ENCODE measurements around the gene AFAP1. TPM values are rescaled to one million over a fixed set of nuclear protein-coding genes. Genes with fewer than 3 reads are reported as not detected.

Gene AFAP1
- total and polyA plus RNA-seq, 2 of the 4 experiments (the other 2 are of a cell fraction) = 48.2 to 80.9 TPM

GRCh38 chr4:7810783-7811535, 128.7 kb downstream of the AFAP1 start:
- BruUV-seq (replicated peaks) = no TSS peak
- Histone ChIP-seq H3K79me1 (ENCODE audit: low read depth in 1 of 2, low read length in 2 of 2) (peaks cover 43 to 87% of the 10 kb centered on the region in 2 experiments), H4K91ac (ENCODE audit: insufficient read depth, low read depth, low read length) (peak overlapping the region; percentile 97), H2BK5ac (ENCODE audit: low read depth, low read length, poor library complexity, severe bottlenecking) (peak overlapping the region; percentile 95), H3K36me3 (ENCODE audit: control insufficient read depth, insufficient read depth, low read length) (peaks cover 54% of the 10 kb centered on the region), H2AFZ (replicated peaks; ENCODE audit: low read length, poor library complexity) (peak overlapping the region; percentile 70), H3K4ac (ENCODE audit: low read depth, low read length) (peak overlapping the region; percentile 93), H2AK5ac (ENCODE audit: low read depth, low read length) (peak overlapping the region; percentile 98), H3K4me2 (ENCODE audit: low read depth, low read length) (peak overlapping the region; percentile 36), H3K9me1 (ENCODE audit: insufficient read depth, low read length) (peaks cover 31% of the 10 kb centered on the region), H2BK15ac (ENCODE audit: low read depth, low read length) (peak overlapping the region; percentile 85; the same call in 2 of the 3 replicates), H3K9ac (ENCODE audit: low read depth, low read length) (peak overlapping the region; percentile 65), H3K27ac (ENCODE audit: insufficient read depth, low read length) (peak overlapping the region; percentile 96), H3K9me3 (ENCODE audit: control insufficient read depth, insufficient read depth, low read length) (peaks cover 12% of the 10 kb centered on the region), H4K5ac (ENCODE audit: low read depth, low read length) (peak overlapping the region; percentile 76), H2AK9ac (replicated peaks; ENCODE audit: low read depth, low read length, poor library complexity) (peak overlapping the region; percentile 92), H3K18ac (ENCODE audit: low read depth, low read length) (peak overlapping the region; percentile 86), H3K56ac (ENCODE audit: extremely low read depth, insufficient read depth, low read length) (peak overlapping the region; percentile 57; the same call in 1 of the 2 replicates), H3K23ac (ENCODE audit: low read depth, low read length) (peak overlapping the region; percentile 95), H3K27me3 (ENCODE audit: control insufficient read depth, insufficient read depth, low read length) (no peaks in the 10 kb centered on the region), H3K4me1 (ENCODE audit: control insufficient read depth, insufficient read depth, low read length) (peaks cover 49% of the 10 kb centered on the region), H4K8ac (ENCODE audit: low read depth in 2 of 2, low read length in 2 of 2) (peak overlapping the region; percentile 77 to 90), H3K14ac (replicated peaks; ENCODE audit: low read depth, low read length) (peak overlapping the region; percentile 62), H3K4me3 (ENCODE audit: insufficient read depth, low read depth, low read length) (no peak overlapping the region), H2BK120ac (ENCODE audit: low read depth, low read length) (peak overlapping the region; percentile 89), H4K20me1 (ENCODE audit: insufficient read depth, low read length) (peaks cover 10% of the 10 kb centered on the region; the same call in 1 of the 2 replicates), H2BK20ac (ENCODE audit: low read depth, low read length) (peak overlapping the region; percentile 59)
- ChIA-PET POLR2A (ENCODE audit: unreplicated experiment) (no interaction called here), CTCF (interaction anchor here (0.9 to 1.5 kb wide), 2 partner anchors 8 to 57 kb away, joined by 3 to 4 read pairs; no protein-coding TSS in a partner anchor)
- DNase-seq (no peak), ATAC-seq (ENCODE audit: low read depth) (no peak)
- in situ Hi-C loops (cut with MboI; ENCODE audit: low sequenced_read_pairs) (no loop called here), dilution Hi-C loops (cut with HindIII; ENCODE audit: low sequenced_read_pairs, unreplicated experiment) (no loop called here), intact Hi-C loops (cut with micrococcal nuclease) (loop anchor here (5.0 kb wide), 1 partner anchor 51 kb away; no protein-coding TSS in a partner anchor)
- 63% methylated on average over 23 of the region's 36 CpGs; no CpG with 5 or more reads in 1 of the 2 experiments for WGBS, 2 experiments (ENCODE audit: extremely low coverage in 2 of 2, insufficient read length in 1 of 2)
- no peak for TF ChIP-seq NFE2L2 (IDR thresholded peaks at IDR 0.05; ENCODE audit: low read depth, low read length)
- no peak; the same call in 1 of the 2 replicates for TF ChIP-seq POLR2A (IDR thresholded peaks at IDR 0.05; ENCODE audit: low read depth, low read length)
- no peak for TF ChIP-seq CEBPB (IDR thresholded peaks at IDR 0.05; ENCODE audit: low read depth, low read length)
- no peak for TF ChIP-seq CTCF (conservative IDR thresholded peaks at IDR 0.05; ENCODE audit: low read depth, low read length)
- no peak for TF ChIP-seq USF2 (IDR thresholded peaks at IDR 0.05; ENCODE audit: low read depth, low read length)
- TF ChIP-seq RCOR1 (IDR thresholded peaks at IDR 0.05; ENCODE audit: insufficient replicate concordance, low read length) = no peak
- TF ChIP-seq FOS (IDR thresholded peaks at IDR 0.05; ENCODE audit: low read depth, low read length) = no peak
- no peak for TF ChIP-seq SMC3 (IDR thresholded peaks at IDR 0.05; ENCODE audit: low read depth, low read length)
- no peak for TF ChIP-seq CHD1 (IDR thresholded peaks at IDR 0.05; ENCODE audit: low read depth, low read length)
- TF ChIP-seq MAZ (IDR thresholded peaks at IDR 0.05; ENCODE audit: borderline replicate concordance, low read depth, low read length) = no peak
- no peak for TF ChIP-seq ELK1 (IDR thresholded peaks at IDR 0.05; ENCODE audit: borderline replicate concordance, low read depth, low read length)
- TF ChIP-seq BHLHE40 (IDR thresholded peaks at IDR 0.05; ENCODE audit: low read depth, low read length) = no peak
- TF ChIP-seq MXI1 (IDR thresholded peaks at IDR 0.05; ENCODE audit: borderline replicate concordance, low read depth, low read length) = no peak
- TF ChIP-seq RAD21 (IDR thresholded peaks at IDR 0.05; ENCODE audit: low read length) = no peak

Measured in IMR-90 (cell line).